WTC11 (cell line): ENCODE data around the gene RECQL5. TPM values are rescaled to one million over a fixed set of nuclear protein-coding genes. Genes with fewer than 3 reads are reported as not detected.

Experiments
- CBFB ChIP-seq: sonication (generic); formaldehyde crosslinking; IDR thresholded peaks from 2 replicates; pipeline ENCODE4 v1.8.1; 2022; ENCODE audit warnings: mild to moderate bottlenecking, low read depth, missing genetic modification reagents
- IRF2 ChIP-seq: sonication (generic); formaldehyde crosslinking; IDR thresholded peaks from 2 replicates; pipeline ENCODE4 v1.8.0; 2022; ENCODE audit warnings: low read depth, missing genetic modification reagents, borderline replicate concordance
- NR3C1 ChIP-seq: sonication (generic); formaldehyde crosslinking; conservative IDR thresholded peaks from 2 replicates; pipeline ENCODE4 v1.8.1; 2023; ENCODE audit warnings: low read depth, mild to moderate bottlenecking, missing genetic modification reagents
- SMAD4 ChIP-seq: sonication (generic); formaldehyde crosslinking; IDR thresholded peaks from 2 replicates; pipeline ENCODE4 v1.8.0; 2022; ENCODE audit warnings: mild to moderate bottlenecking, missing genetic modification reagents
- SP1 ChIP-seq: sonication (generic); formaldehyde crosslinking; conservative IDR thresholded peaks from 2 replicates; pipeline ENCODE4 v1.8.1; 2022; ENCODE audit warnings: missing genetic modification reagents
- ZNF232 ChIP-seq: sonication (generic); formaldehyde crosslinking; IDR thresholded peaks from 2 replicates; pipeline ENCODE4 v1.8.0; 2022; ENCODE audit warnings: mild to moderate bottlenecking, missing genetic modification reagents
- ZNF396 ChIP-seq: fragments of 250-450 bp; sonication (Bioruptor Pico); IDR thresholded peaks from 2 replicates; pipeline ENCODE4 v1.8.0; 2021; ENCODE audit warnings: mild to moderate bottlenecking, moderate library complexity, borderline replicate concordance
- ZNF423 ChIP-seq: fragments of 250-450 bp; sonication (Bioruptor Pico); IDR thresholded peaks from 2 replicates; pipeline ENCODE4 v2.1.2; 2022; ENCODE audit warnings: mild to moderate bottlenecking, moderate library complexity
- total RNA-seq: library from RNA; stranded (reverse); gene quantifications from 3 replicates; pipeline ENCODE4 v1.2.3, GENCODE V29; 2021
- TF ChIP-seq, protein P1 (sequence below): sonication (generic); formaldehyde crosslinking; IDR thresholded peaks from 2 replicates; pipeline ENCODE4 v1.8.0; 2023; ENCODE audit warnings: missing genetic modification reagents, mild to moderate bottlenecking, borderline replicate concordance
- TF ChIP-seq, protein P2 (sequence below): sonication (generic); formaldehyde crosslinking; IDR thresholded peaks from 2 replicates; pipeline ENCODE4 v1.8.1; 2022; ENCODE audit warnings: missing genetic modification reagents, borderline replicate concordance
- TF ChIP-seq, protein P3 (sequence below): sonication (generic); formaldehyde crosslinking; conservative IDR thresholded peaks from 2 replicates; pipeline ENCODE4 v1.8.1; 2023; ENCODE audit warnings: mild to moderate bottlenecking, low read depth, missing genetic modification reagents, moderate library complexity
- TF ChIP-seq, protein P4 (sequence below): fragments of 250-450 bp; sonication (Bioruptor Pico); conservative IDR thresholded peaks from 2 replicates; pipeline ENCODE4 v1.9.0; 2021; ENCODE audit warnings: mild to moderate bottlenecking
- TF ChIP-seq, protein P5 (sequence below): sonication (generic); formaldehyde crosslinking; IDR thresholded peaks from 2 replicates; pipeline ENCODE4 v1.8.1; 2023; ENCODE audit warnings: mild to moderate bottlenecking, missing genetic modification reagents, borderline replicate concordance
- TF ChIP-seq, protein P6 (sequence below): sonication (generic); formaldehyde crosslinking; IDR thresholded peaks from 2 replicates; pipeline ENCODE4 v1.8.1; 2023; ENCODE audit warnings: mild to moderate bottlenecking, moderate library complexity, missing genetic modification reagents
- TF ChIP-seq, protein P7 (sequence below): sonication (generic); formaldehyde crosslinking; IDR thresholded peaks from 2 replicates; pipeline ENCODE4 v1.8.0; 2022; ENCODE audit warnings: missing genetic modification reagents

The RECQL5 gene
- total RNA-seq, 1 experiment from 2014 or later, result 51.0 TPM

DNA sequence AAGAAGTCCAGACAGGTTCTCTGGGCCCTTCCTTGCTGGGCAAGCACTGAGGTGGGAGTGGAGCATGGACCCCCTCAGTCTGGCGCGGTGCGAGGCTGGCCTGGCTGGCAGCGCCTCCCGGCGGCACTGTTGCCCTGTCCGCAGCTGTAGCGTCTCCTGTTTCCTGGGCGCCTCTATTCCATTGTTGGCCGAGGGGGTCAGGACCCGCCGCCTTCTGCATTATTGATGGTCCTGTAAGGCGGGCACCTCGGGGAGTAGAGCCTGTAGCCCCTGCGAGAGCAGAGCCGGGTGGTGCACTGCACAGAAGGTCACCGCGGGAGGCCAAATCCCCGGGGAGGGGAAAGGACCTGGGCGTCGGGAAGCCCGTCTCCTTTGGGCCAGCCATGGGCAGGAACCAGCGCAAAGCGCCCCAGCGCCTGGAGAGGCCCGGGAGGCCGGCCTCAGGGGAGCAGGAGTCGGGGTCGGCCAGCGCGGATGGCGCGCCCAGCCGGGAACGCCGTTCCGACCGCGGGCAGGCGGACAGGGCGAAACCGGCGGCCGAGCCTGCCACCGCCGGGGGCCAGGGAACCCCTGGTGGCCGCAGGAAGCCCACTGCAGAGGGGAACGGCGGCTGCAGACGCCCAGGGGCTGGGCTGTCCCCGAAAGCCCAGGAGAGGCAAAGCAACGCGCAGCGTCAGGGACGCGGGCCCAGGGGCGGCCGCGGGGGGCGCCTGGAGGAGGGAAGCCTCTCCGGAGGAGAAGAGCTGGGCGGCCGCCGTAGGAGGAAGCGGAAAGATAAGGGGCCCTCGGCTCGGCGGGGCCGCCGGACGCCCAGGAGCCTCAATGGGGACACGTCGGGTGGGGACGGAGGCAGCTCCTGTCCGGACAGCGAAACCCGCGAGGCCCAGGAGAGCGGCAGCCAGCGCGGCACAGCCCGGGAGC lies 79.0 kb downstream of the RECQL5 start, which contains the start of gene MYO15B (continued):
- TF ChIP-seq IRF2 (no peak), ZNF232 (peak; percentile 72; the same call in 1 of the 2 replicates), SMAD4 (no peak), ZNF396 (CRISPR knock-in tag) (no peak), SP1 (CRISPR knock-in tag) (no peak), NR3C1 (0 out of 2 replicates have a peak, but pooled peaks have one; percentile 31), ZNF423 (peak; percentile 22), CBFB (no peak)
- TF ChIP-seq, protein P1, sequence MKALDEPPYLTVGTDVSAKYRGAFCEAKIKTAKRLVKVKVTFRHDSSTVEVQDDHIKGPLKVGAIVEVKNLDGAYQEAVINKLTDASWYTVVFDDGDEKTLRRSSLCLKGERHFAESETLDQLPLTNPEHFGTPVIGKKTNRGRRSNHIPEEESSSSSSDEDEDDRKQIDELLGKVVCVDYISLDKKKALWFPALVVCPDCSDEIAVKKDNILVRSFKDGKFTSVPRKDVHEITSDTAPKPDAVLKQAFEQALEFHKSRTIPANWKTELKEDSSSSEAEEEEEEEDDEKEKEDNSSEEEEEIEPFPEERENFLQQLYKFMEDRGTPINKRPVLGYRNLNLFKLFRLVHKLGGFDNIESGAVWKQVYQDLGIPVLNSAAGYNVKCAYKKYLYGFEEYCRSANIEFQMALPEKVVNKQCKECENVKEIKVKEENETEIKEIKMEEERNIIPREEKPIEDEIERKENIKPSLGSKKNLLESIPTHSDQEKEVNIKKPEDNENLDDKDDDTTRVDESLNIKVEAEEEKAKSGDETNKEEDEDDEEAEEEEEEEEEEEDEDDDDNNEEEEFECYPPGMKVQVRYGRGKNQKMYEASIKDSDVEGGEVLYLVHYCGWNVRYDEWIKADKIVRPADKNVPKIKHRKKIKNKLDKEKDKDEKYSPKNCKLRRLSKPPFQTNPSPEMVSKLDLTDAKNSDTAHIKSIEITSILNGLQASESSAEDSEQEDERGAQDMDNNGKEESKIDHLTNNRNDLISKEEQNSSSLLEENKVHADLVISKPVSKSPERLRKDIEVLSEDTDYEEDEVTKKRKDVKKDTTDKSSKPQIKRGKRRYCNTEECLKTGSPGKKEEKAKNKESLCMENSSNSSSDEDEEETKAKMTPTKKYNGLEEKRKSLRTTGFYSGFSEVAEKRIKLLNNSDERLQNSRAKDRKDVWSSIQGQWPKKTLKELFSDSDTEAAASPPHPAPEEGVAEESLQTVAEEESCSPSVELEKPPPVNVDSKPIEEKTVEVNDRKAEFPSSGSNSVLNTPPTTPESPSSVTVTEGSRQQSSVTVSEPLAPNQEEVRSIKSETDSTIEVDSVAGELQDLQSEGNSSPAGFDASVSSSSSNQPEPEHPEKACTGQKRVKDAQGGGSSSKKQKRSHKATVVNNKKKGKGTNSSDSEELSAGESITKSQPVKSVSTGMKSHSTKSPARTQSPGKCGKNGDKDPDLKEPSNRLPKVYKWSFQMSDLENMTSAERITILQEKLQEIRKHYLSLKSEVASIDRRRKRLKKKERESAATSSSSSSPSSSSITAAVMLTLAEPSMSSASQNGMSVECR (CRISPR knock-in tag), result no peak
- TF ChIP-seq, protein P2, sequence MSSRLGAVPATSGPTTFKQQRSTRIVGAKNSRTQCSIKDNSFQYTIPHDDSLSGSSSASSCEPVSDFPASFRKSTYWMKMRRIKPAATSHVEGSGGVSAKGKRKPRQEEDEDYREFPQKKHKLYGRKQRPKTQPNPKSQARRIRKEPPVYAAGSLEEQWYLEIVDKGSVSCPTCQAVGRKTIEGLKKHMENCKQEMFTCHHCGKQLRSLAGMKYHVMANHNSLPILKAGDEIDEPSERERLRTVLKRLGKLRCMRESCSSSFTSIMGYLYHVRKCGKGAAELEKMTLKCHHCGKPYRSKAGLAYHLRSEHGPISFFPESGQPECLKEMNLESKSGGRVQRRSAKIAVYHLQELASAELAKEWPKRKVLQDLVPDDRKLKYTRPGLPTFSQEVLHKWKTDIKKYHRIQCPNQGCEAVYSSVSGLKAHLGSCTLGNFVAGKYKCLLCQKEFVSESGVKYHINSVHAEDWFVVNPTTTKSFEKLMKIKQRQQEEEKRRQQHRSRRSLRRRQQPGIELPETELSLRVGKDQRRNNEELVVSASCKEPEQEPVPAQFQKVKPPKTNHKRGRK (CRISPR knock-in tag), result no peak
- TF ChIP-seq, protein P3, sequence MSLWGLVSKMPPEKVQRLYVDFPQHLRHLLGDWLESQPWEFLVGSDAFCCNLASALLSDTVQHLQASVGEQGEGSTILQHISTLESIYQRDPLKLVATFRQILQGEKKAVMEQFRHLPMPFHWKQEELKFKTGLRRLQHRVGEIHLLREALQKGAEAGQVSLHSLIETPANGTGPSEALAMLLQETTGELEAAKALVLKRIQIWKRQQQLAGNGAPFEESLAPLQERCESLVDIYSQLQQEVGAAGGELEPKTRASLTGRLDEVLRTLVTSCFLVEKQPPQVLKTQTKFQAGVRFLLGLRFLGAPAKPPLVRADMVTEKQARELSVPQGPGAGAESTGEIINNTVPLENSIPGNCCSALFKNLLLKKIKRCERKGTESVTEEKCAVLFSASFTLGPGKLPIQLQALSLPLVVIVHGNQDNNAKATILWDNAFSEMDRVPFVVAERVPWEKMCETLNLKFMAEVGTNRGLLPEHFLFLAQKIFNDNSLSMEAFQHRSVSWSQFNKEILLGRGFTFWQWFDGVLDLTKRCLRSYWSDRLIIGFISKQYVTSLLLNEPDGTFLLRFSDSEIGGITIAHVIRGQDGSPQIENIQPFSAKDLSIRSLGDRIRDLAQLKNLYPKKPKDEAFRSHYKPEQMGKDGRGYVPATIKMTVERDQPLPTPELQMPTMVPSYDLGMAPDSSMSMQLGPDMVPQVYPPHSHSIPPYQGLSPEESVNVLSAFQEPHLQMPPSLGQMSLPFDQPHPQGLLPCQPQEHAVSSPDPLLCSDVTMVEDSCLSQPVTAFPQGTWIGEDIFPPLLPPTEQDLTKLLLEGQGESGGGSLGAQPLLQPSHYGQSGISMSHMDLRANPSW (CRISPR knock-in tag), result 0 out of 2 replicates have a peak, but pooled peaks have one; percentile 74
- TF ChIP-seq, protein P4, sequence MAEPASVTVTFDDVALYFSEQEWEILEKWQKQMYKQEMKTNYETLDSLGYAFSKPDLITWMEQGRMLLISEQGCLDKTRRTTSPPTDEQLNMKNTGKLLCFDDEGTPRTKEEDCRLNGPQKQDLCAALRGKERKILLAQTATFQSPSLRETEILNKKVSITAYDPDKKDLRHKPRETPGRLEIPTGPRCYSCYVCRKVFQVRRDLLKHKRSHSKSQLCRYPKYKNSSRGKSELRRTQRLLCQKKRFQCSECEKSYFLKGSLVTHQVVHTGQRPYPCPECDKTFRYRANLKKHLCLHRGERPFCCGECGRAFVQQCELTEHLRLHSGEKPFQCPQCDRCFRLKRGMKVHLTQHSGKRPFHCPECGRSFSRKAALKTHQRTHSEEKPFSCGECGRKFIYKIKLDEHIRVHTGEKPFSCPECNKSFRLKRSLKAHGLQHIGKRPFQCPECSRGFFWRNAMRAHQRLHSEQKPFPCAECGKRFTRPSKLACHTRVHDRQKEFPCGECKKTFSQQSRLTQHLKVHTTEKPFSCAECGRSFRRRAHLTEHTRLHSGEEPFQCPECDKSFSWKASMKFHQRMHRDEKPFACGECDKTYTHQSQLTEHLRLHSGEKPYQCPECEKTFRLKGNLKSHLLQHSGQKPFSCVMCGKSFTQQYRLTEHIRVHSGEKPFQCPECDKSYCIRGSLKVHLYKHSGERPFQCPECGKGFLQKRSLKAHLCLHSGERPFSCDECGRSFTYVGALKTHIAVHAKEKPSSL (CRISPR knock-in tag), result no peak
- TF ChIP-seq, protein P5, sequence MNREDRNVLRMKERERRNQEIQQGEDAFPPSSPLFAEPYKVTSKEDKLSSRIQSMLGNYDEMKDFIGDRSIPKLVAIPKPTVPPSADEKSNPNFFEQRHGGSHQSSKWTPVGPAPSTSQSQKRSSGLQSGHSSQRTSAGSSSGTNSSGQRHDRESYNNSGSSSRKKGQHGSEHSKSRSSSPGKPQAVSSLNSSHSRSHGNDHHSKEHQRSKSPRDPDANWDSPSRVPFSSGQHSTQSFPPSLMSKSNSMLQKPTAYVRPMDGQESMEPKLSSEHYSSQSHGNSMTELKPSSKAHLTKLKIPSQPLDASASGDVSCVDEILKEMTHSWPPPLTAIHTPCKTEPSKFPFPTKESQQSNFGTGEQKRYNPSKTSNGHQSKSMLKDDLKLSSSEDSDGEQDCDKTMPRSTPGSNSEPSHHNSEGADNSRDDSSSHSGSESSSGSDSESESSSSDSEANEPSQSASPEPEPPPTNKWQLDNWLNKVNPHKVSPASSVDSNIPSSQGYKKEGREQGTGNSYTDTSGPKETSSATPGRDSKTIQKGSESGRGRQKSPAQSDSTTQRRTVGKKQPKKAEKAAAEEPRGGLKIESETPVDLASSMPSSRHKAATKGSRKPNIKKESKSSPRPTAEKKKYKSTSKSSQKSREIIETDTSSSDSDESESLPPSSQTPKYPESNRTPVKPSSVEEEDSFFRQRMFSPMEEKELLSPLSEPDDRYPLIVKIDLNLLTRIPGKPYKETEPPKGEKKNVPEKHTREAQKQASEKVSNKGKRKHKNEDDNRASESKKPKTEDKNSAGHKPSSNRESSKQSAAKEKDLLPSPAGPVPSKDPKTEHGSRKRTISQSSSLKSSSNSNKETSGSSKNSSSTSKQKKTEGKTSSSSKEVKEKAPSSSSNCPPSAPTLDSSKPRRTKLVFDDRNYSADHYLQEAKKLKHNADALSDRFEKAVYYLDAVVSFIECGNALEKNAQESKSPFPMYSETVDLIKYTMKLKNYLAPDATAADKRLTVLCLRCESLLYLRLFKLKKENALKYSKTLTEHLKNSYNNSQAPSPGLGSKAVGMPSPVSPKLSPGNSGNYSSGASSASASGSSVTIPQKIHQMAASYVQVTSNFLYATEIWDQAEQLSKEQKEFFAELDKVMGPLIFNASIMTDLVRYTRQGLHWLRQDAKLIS (CRISPR knock-in tag), result no peak
- TF ChIP-seq, protein P6, sequence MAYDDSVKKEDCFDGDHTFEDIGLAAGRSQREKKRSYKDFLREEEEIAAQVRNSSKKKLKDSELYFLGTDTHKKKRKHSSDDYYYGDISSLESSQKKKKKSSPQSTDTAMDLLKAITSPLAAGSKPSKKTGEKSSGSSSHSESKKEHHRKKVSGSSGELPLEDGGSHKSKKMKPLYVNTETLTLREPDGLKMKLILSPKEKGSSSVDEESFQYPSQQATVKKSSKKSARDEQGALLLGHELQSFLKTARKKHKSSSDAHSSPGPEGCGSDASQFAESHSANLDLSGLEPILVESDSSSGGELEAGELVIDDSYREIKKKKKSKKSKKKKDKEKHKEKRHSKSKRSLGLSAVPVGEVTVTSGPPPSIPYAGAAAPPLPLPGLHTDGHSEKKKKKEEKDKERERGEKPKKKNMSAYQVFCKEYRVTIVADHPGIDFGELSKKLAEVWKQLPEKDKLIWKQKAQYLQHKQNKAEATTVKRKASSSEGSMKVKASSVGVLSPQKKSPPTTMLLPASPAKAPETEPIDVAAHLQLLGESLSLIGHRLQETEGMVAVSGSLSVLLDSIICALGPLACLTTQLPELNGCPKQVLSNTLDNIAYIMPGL (CRISPR knock-in tag), result peak; percentile 81
- TF ChIP-seq, protein P7, sequence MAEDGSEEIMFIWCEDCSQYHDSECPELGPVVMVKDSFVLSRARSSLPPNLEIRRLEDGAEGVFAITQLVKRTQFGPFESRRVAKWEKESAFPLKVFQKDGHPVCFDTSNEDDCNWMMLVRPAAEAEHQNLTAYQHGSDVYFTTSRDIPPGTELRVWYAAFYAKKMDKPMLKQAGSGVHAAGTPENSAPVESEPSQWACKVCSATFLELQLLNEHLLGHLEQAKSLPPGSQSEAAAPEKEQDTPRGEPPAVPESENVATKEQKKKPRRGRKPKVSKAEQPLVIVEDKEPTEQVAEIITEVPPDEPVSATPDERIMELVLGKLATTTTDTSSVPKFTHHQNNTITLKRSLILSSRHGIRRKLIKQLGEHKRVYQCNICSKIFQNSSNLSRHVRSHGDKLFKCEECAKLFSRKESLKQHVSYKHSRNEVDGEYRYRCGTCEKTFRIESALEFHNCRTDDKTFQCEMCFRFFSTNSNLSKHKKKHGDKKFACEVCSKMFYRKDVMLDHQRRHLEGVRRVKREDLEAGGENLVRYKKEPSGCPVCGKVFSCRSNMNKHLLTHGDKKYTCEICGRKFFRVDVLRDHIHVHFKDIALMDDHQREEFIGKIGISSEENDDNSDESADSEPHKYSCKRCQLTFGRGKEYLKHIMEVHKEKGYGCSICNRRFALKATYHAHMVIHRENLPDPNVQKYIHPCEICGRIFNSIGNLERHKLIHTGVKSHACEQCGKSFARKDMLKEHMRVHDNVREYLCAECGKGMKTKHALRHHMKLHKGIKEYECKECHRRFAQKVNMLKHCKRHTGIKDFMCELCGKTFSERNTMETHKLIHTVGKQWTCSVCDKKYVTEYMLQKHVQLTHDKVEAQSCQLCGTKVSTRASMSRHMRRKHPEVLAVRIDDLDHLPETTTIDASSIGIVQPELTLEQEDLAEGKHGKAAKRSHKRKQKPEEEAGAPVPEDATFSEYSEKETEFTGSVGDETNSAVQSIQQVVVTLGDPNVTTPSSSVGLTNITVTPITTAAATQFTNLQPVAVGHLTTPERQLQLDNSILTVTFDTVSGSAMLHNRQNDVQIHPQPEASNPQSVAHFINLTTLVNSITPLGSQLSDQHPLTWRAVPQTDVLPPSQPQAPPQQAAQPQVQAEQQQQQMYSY (CRISPR knock-in tag), result no peak
